Fibroblast of lung (primary cell): Measurements from ENCODE around the gene LIG4.

Experiments
- EZH2 ChIP-seq: IDR thresholded peaks from 2 replicates; pipeline ENCODE4 v1.5.1; 2012; ENCODE audit warnings: low read length, control low read depth, mild to moderate bottlenecking; ENCODE audit errors: missing control alignments
- TF ChIP-seq, protein P1 (sequence below), 2 donors: IDR thresholded peaks in 1 of 2; conservative IDR thresholded peaks in 1 of 2; 1 replicate in 1 of 2; 2 replicates in 1 of 2; pipeline ENCODE4 v1.5.1; 2011 to 2012; ENCODE audit warnings: low read length in 2 of 2, control low read depth in 1 of 2, inconsistent platforms in 1 of 2, low read depth in 1 of 2, mild to moderate bottlenecking in 1 of 2

- TF ChIP-seq, protein P1, sequence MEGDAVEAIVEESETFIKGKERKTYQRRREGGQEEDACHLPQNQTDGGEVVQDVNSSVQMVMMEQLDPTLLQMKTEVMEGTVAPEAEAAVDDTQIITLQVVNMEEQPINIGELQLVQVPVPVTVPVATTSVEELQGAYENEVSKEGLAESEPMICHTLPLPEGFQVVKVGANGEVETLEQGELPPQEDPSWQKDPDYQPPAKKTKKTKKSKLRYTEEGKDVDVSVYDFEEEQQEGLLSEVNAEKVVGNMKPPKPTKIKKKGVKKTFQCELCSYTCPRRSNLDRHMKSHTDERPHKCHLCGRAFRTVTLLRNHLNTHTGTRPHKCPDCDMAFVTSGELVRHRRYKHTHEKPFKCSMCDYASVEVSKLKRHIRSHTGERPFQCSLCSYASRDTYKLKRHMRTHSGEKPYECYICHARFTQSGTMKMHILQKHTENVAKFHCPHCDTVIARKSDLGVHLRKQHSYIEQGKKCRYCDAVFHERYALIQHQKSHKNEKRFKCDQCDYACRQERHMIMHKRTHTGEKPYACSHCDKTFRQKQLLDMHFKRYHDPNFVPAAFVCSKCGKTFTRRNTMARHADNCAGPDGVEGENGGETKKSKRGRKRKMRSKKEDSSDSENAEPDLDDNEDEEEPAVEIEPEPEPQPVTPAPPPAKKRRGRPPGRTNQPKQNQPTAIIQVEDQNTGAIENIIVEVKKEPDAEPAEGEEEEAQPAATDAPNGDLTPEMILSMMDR (conservative IDR thresholded peaks at IDR 0.05 in 1 of 2, IDR thresholded peaks at IDR 0.05 in 1 of 2; ENCODE audit: low read depth in 1 of 2, low read length in 2 of 2): no peak
- TF ChIP-seq EZH2: no peak
Measured at GRCh38 chr13:108190897-108191296, 24.4 kb downstream of the LIG4 start.
